Ascending aorta (tissue), 2 donors: ENCODE data around the gene RAB17. TPM values are rescaled to one million over a fixed set of nuclear protein-coding genes. Genes with fewer than 3 reads are reported as not detected.
A peak's percentile ranks its signal among the peaks of the same experiment; 100 is the strongest.
"Not testable (repeated sequence)": the region's sequence is repeated elsewhere in the genome, so short reads cannot be mapped to it uniquely, and the experiment has no call there.

Source experiments
- DNase-seq, 2 donors: peaks; one replicate each; pipeline ENCODE4 v3.0.0-alpha.2; 2019; ENCODE audit warnings: low spot score in 2 of 2
- H3K27ac ChIP-seq, 2 donors: fragments of 200-600 bp; sonication (generic); one replicate each; pipeline ENCODE4 v1.5.1; 2016 to 2017; ENCODE audit warnings: mild to moderate bottlenecking in 1 of 2
- H3K27me3 ChIP-seq: fragments of 200-600 bp; sonication (generic); one replicate; pipeline ENCODE4 v1.5.1; 2017
- H3K36me3 ChIP-seq, 2 donors: fragments of 200-600 bp; sonication (generic); one replicate each; pipeline ENCODE4 v1.5.1; 2016
- H3K4me1 ChIP-seq, 2 donors: fragments of 200-600 bp; sonication (generic); one replicate each; pipeline ENCODE4 v1.5.1; 2016 to 2017; ENCODE audit warnings: mild to moderate bottlenecking in 1 of 2
- H3K4me3 ChIP-seq, 2 donors: fragments of 200-600 bp; sonication (generic); one replicate each; pipeline ENCODE4 v1.5.1; 2016 to 2017; ENCODE audit warnings: mild to moderate bottlenecking in 1 of 2
- H3K9me3 ChIP-seq, 2 donors: fragments of 200-600 bp; sonication (generic); one replicate each; pipeline ENCODE4 v1.5.1; 2016
- CTCF ChIP-seq, 3 experiments: fragments of 200-600 bp in 2 of 3; fragments of 450-650 bp in 1 of 3; sonication (generic) in 2 of 3; IDR thresholded peaks; one replicate each; pipeline ENCODE4 v1.5.1; 2016 to 2019; ENCODE audit warnings: antibody characterized with exemption in 3 of 3, mild to moderate bottlenecking in 1 of 3, moderate library complexity in 1 of 3
- intact Hi-C: fragments of 100-400 bp; cut with DNase I; formaldehyde crosslinking; loops from one replicate; pipeline ENCODE4 v1.15.1; 2023
- total RNA-seq: library from RNA; depleted of rRNA; stranded (reverse); fragments of >200 nt; gene quantifications from one replicate; pipeline ENCODE4 v1.1.0, GENCODE V29; 2016

RAB17 gene
- total RNA-seq, 1 donor from 2014 or later = 0.32 TPM

DNA sequence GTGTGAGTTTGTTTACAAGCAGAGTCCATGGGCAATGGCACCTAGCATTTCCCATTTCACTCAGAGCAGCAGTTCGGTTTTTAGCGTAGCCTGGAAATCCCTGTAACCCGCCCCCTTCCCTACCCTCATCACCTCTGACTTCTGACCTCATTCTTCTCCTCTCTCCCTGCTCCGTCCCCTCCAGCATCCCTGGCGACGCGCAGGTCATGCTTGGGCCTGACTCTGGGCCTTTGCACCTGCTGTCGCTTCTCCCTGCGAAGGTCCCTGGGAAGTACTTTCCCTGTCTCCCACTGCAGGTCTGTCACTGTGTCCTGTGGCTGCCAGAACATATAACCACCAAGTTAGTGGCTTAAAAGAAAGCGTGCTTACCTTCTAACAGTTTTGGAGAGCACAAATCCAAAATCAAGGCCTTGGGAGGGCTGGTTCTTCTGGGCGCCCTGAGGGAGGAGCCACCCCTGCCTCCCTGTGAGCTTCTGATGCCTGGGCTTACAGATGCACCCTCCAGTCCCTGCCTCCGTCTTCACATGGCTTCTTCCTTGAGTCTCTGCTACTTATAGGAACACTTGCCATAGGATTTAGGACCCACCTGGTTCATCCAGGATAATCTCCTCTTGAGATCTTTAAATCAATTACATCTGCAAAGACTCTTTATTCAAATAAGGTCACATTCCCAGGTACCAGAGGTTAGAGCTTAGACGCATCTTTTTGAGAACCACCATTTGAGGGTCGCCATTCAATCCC lies 8.1 kb upstream of the RAB17 start:
- no peaks in the 10 kb centered on the region for H3K27me3 ChIP-seq
- no peaks in the 10 kb centered on the region for H3K9me3 ChIP-seq
- intact Hi-C loops = loop anchor here (5.0 kb wide), 1 partner anchor 79 kb away; no protein-coding TSS in a partner anchor
- no peak for TF ChIP-seq CTCF (IDR thresholded peaks at IDR 0.05)
- H3K4me1 ChIP-seq = peaks cover 26 to 50% of the 10 kb centered on the region in 2 donors
- DNase-seq = no peak
- H3K27ac ChIP-seq = peak overlapping the region; percentile 90
- no peaks in the 10 kb centered on the region for H3K36me3 ChIP-seq
- no peak overlapping the region for H3K4me3 ChIP-seq

- Histone ChIP-seq H3K4me3 (no peak overlapping the region), H3K27ac (peak overlapping the region; percentile 90), H3K27me3 (no peaks in the 10 kb centered on the region), H3K4me1 (peaks cover 26 to 49% of the 10 kb centered on the region in 2 donors), H3K9me3 (no peaks in the 10 kb centered on the region), H3K36me3 (no peaks in the 10 kb centered on the region)
- no peak for TF ChIP-seq CTCF (IDR thresholded peaks at IDR 0.05)
- no peak for DNase-seq
- intact Hi-C loops = loop anchor here (5.0 kb wide), 1 partner anchor 80 kb away; no protein-coding TSS in a partner anchor
Observed at GRCh38 chr2:237597196-237598145, 6.9 kb upstream of the RAB17 start.

GRCh38 chr2:237596520-237597195 lies 6.1 kb upstream of the RAB17 start:
- no peak for DNase-seq
- intact Hi-C loops = loop anchor here (5.0 kb wide), 1 partner anchor 81 kb away; no protein-coding TSS in a partner anchor
- Histone ChIP-seq H3K9me3 (no peaks in the 10 kb centered on the region), H3K27me3 (no peaks in the 10 kb centered on the region), H3K36me3 (no peaks in the 10 kb centered on the region), H3K4me3 (no peak overlapping the region), H3K27ac (peak overlapping the region; percentile 90), H3K4me1 (peaks cover 26 to 49% of the 10 kb centered on the region in 2 donors)
- no peak for TF ChIP-seq CTCF (IDR thresholded peaks at IDR 0.05)

DNA sequence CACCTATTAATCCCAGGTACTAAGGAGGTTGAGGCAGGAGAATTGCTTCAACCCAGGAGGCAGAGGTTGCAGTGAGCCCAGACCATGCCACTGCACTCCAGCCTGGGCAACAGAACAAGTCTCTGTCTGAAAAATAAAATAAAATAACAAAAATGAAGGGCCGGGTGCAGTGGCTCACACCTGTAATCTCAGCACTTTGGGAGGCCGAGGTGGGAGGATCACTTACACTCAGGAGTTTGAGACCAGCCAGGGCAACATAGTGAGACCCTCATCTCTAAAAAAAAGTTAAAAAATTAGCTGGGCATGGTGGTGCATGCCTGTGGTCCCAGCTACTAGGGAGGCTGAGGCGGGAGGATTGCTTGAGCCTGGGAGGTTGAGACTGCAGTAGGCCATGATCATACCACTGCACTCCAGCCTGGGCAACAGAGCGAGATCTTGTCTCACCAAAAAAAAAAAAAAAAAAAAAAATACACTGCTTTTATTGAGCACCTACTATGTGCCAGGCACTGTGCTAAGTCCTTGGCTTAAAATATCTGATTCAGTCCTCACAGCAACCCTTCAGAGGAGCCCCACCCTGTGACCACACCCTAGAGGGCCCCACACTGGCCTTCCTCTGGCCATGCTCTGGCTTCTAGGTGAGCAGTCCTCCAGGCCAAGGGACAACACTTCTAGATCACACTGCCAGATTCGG lies 5.4 kb upstream of the RAB17 start:
- Histone ChIP-seq H3K27ac (peak overlapping the region; percentile 90), H3K4me1 (peaks cover 20 to 52% of the 10 kb centered on the region in 2 donors)
- not testable (repeated sequence) for DNase-seq, H3K4me3 ChIP-seq, H3K9me3 ChIP-seq, H3K36me3 ChIP-seq, H3K27me3 ChIP-seq
- intact Hi-C loops = loop anchor here (5.0 kb wide), 1 partner anchor 81 kb away; no protein-coding TSS in a partner anchor

GRCh38 chr2:237594514-237594871 lies 4.0 kb upstream of the RAB17 start:
- intact Hi-C loops = loop anchor here (5.0 kb wide), 1 partner anchor 38 kb away; no protein-coding TSS in a partner anchor
- no peak overlapping the region for H3K4me3 ChIP-seq
- peak overlapping the region; percentile 79 to 90 for H3K27ac ChIP-seq
- H3K27me3 ChIP-seq = no peaks in the 10 kb centered on the region
- no peak for TF ChIP-seq CTCF (IDR thresholded peaks at IDR 0.05)
- no peaks in the 10 kb centered on the region for H3K36me3 ChIP-seq
- no peak for DNase-seq
- H3K9me3 ChIP-seq = no peaks in the 10 kb centered on the region
- peaks cover 18 to 47% of the 10 kb centered on the region in 2 donors for H3K4me1 ChIP-seq
